GM12878 (cell line): ENCODE measurements around the gene PLD4. TPM values are rescaled to one million over a fixed set of nuclear protein-coding genes. Genes with fewer than 3 reads are reported as not detected.

Source experiments
- polyA plus RNA-seq, 11 experiments: library from polyadenylated mRNA; depleted of rRNA in 4 of 11; unstranded in 6 of 11; stranded (reverse) in 5 of 11; fragments of >200 nt; fragmentation: Nextera tagmentation in 4 of 11; fragmentation: Illumina TruSeq in 1 of 11; extraction: Ambion mirVana in 4 of 11; extraction: Trizol in 1 of 11; gene quantifications; 1 replicate in 1 of 11; 2 replicates in 10 of 11; pipeline versions ENCODE4 v1.2.1 to v1.2.3, GENCODE V29; 2011 to 2016; ENCODE audit warnings: inconsistent platforms in 2 of 11, missing spikeins in 2 of 11, low read depth in 1 of 11
- total RNA-seq, 4 experiments: library from RNA; depleted of rRNA in 3 of 4; stranded (reverse); fragments of >200 nt in 3 of 4; fragmentation: Illumina TruSeq in 1 of 4; extraction: Trizol in 1 of 4; gene quantifications; 2 replicates each; pipeline versions ENCODE4 v1.2.1 to v1.2.3, GENCODE V29; 2013 to 2021

PLD4 gene
- total and polyA plus RNA-seq, 10 of the 15 experiments (the other 5 are each of a cell fraction or from before 2014, with no cell fraction given): 0.20 to 57.7 (median 9.9) TPM

Other genes starting within 250 kb of the PLD4 start
Only the 7 nearest of the 11 such genes appear.
- 70.8 and 83.6 TPM in 2 replicates for gene AKT1, start 129.1 kb upstream of the PLD4 start, total RNA-seq (2014; rRNA removed)
- gene AKT1, start 129.1 kb upstream of the PLD4 start, total RNA-seq (2014; rRNA removed; fragmentation: Illumina TruSeq; extraction: Trizol): 55.9 and 62.4 TPM in 2 replicates
- gene AKT1, start 129.1 kb upstream of the PLD4 start, total RNA-seq (2021): 102 and 110 TPM in 2 replicates
- 44.8 and 70.3 TPM in 2 replicates for gene AKT1, start 129.1 kb upstream of the PLD4 start, polyA plus RNA-seq (2011; rRNA removed)
- 19.3 and 55.4 TPM in 2 replicates for gene AKT1, start 129.1 kb upstream of the PLD4 start, polyA plus RNA-seq (2014; fragmentation: Illumina TruSeq; extraction: Trizol)
- 1 to 10 TPM in 1 of 2 experiments, under 1 TPM in 1; 0.63 to 1.4 TPM for gene AKT1, start 129.1 kb upstream of the PLD4 start, polyA plus RNA-seq (2014; fragmentation: Nextera tagmentation; extraction: Ambion mirVana)
- gene AKT1, start 129.1 kb upstream of the PLD4 start, polyA plus RNA-seq (2014; rRNA removed): 92.3 and 101 TPM in 2 replicates
- gene AKT1, start 129.1 kb upstream of the PLD4 start, polyA plus RNA-seq (2016; fragmentation: Nextera tagmentation; extraction: Ambion mirVana): 1 to 10 TPM; 9.0 to 9.2 TPM
- gene ZBTB42, start 123.8 kb upstream of the PLD4 start, total RNA-seq (2014; rRNA removed): 0.33 and 0.68 TPM in 2 replicates
- 0.46 and 0.54 TPM in 2 replicates for gene ZBTB42, start 123.8 kb upstream of the PLD4 start, total RNA-seq (2014; rRNA removed; fragmentation: Illumina TruSeq; extraction: Trizol)
- gene ZBTB42, start 123.8 kb upstream of the PLD4 start, total RNA-seq (2021): 1.2 and 1.3 TPM in 2 replicates
- 0.10 and 0.22 TPM in 2 replicates for gene ZBTB42, start 123.8 kb upstream of the PLD4 start, polyA plus RNA-seq (2011; rRNA removed)
- 0.13 TPM in 1 of 2 replicates, not detected in the other for gene ZBTB42, start 123.8 kb upstream of the PLD4 start, polyA plus RNA-seq (2014; fragmentation: Illumina TruSeq; extraction: Trizol)
- under 1 TPM in 1 of 2 experiments, not detected in 1; 0.05 TPM for gene ZBTB42, start 123.8 kb upstream of the PLD4 start, polyA plus RNA-seq (2014; fragmentation: Nextera tagmentation; extraction: Ambion mirVana)
- gene ZBTB42, start 123.8 kb upstream of the PLD4 start, polyA plus RNA-seq (2014; rRNA removed): 0.51 and 0.94 TPM in 2 replicates
- under 1 TPM in 1 of 2 experiments, not detected in 1; 0.23 TPM for gene ZBTB42, start 123.8 kb upstream of the PLD4 start, polyA plus RNA-seq (2016; fragmentation: Nextera tagmentation; extraction: Ambion mirVana)
- 0.06 and 0.16 TPM in 2 replicates for gene CEP170B, start 59.6 kb upstream of the PLD4 start, total RNA-seq (2014; rRNA removed)
- gene CEP170B, start 59.6 kb upstream of the PLD4 start, total RNA-seq (2014; rRNA removed; fragmentation: Illumina TruSeq; extraction: Trizol): 0.04 and 0.05 TPM in 2 replicates
- 0.44 and 0.51 TPM in 2 replicates for gene CEP170B, start 59.6 kb upstream of the PLD4 start, total RNA-seq (2021)
- gene CEP170B, start 59.6 kb upstream of the PLD4 start, polyA plus RNA-seq (2011; rRNA removed): 0.03 TPM in 1 of 2 replicates, not detected in the other
- 0.01 TPM in 1 of 2 replicates, not detected in the other for gene CEP170B, start 59.6 kb upstream of the PLD4 start, polyA plus RNA-seq (2014; fragmentation: Illumina TruSeq; extraction: Trizol)
- not detected for gene CEP170B, start 59.6 kb upstream of the PLD4 start, polyA plus RNA-seq (2014; fragmentation: Nextera tagmentation; extraction: Ambion mirVana)
- gene CEP170B, start 59.6 kb upstream of the PLD4 start, polyA plus RNA-seq (2014; rRNA removed): 0.12 and 0.24 TPM in 2 replicates
- gene CEP170B, start 59.6 kb upstream of the PLD4 start, polyA plus RNA-seq (2016; fragmentation: Nextera tagmentation; extraction: Ambion mirVana): not detected
- not detected in 2 replicates for gene AHNAK2, start 53.5 kb downstream of the PLD4 start, total RNA-seq (2014; rRNA removed)
- gene AHNAK2, start 53.5 kb downstream of the PLD4 start, total RNA-seq (2014; rRNA removed; fragmentation: Illumina TruSeq; extraction: Trizol): not detected in 2 replicates
- gene AHNAK2, start 53.5 kb downstream of the PLD4 start, total RNA-seq (2021): 0.03 and 0.10 TPM in 2 replicates
- gene AHNAK2, start 53.5 kb downstream of the PLD4 start, polyA plus RNA-seq (2011; rRNA removed): 0.03 TPM in 1 of 2 replicates, not detected in the other
- not detected in 2 replicates for gene AHNAK2, start 53.5 kb downstream of the PLD4 start, polyA plus RNA-seq (2014; fragmentation: Illumina TruSeq; extraction: Trizol)
- gene AHNAK2, start 53.5 kb downstream of the PLD4 start, polyA plus RNA-seq (2014; fragmentation: Nextera tagmentation; extraction: Ambion mirVana): not detected
- not detected in 2 replicates for gene AHNAK2, start 53.5 kb downstream of the PLD4 start, polyA plus RNA-seq (2014; rRNA removed)
- gene AHNAK2, start 53.5 kb downstream of the PLD4 start, polyA plus RNA-seq (2016; fragmentation: Nextera tagmentation; extraction: Ambion mirVana): not detected
- 0.76 and 0.96 TPM in 2 replicates for gene CLBA1, start 60.9 kb downstream of the PLD4 start, total RNA-seq (2014; rRNA removed)
- gene CLBA1, start 60.9 kb downstream of the PLD4 start, total RNA-seq (2014; rRNA removed; fragmentation: Illumina TruSeq; extraction: Trizol): 0.45 and 0.74 TPM in 2 replicates
- gene CLBA1, start 60.9 kb downstream of the PLD4 start, total RNA-seq (2021): 0.56 and 0.90 TPM in 2 replicates
- 0.38 and 0.59 TPM in 2 replicates for gene CLBA1, start 60.9 kb downstream of the PLD4 start, polyA plus RNA-seq (2011; rRNA removed)
- 0.24 and 0.62 TPM in 2 replicates for gene CLBA1, start 60.9 kb downstream of the PLD4 start, polyA plus RNA-seq (2014; fragmentation: Illumina TruSeq; extraction: Trizol)
- under 1 TPM in 1 of 2 experiments, not detected in 1; 0.07 TPM for gene CLBA1, start 60.9 kb downstream of the PLD4 start, polyA plus RNA-seq (2014; fragmentation: Nextera tagmentation; extraction: Ambion mirVana)
- 0.72 and 1.1 TPM in 2 replicates for gene CLBA1, start 60.9 kb downstream of the PLD4 start, polyA plus RNA-seq (2014; rRNA removed)
- gene CLBA1, start 60.9 kb downstream of the PLD4 start, polyA plus RNA-seq (2016; fragmentation: Nextera tagmentation; extraction: Ambion mirVana): 1 to 10 TPM in 1 of 2 experiments, under 1 TPM in 1; 0.62 to 1.1 TPM
- gene CDCA4, start 96.2 kb downstream of the PLD4 start, total RNA-seq (2014; rRNA removed): 59.0 and 62.9 TPM in 2 replicates
- 28.7 and 30.1 TPM in 2 replicates for gene CDCA4, start 96.2 kb downstream of the PLD4 start, total RNA-seq (2014; rRNA removed; fragmentation: Illumina TruSeq; extraction: Trizol)
- 56.3 and 60.2 TPM in 2 replicates for gene CDCA4, start 96.2 kb downstream of the PLD4 start, total RNA-seq (2021)
- 35.4 and 48.5 TPM in 2 replicates for gene CDCA4, start 96.2 kb downstream of the PLD4 start, polyA plus RNA-seq (2011; rRNA removed)
- gene CDCA4, start 96.2 kb downstream of the PLD4 start, polyA plus RNA-seq (2014; fragmentation: Illumina TruSeq; extraction: Trizol): 14.4 and 23.3 TPM in 2 replicates
- 10 to 100 TPM; 10.4 to 16.1 TPM for gene CDCA4, start 96.2 kb downstream of the PLD4 start, polyA plus RNA-seq (2014; fragmentation: Nextera tagmentation; extraction: Ambion mirVana)
- gene CDCA4, start 96.2 kb downstream of the PLD4 start, polyA plus RNA-seq (2014; rRNA removed): 55.7 and 59.3 TPM in 2 replicates
- gene CDCA4, start 96.2 kb downstream of the PLD4 start, polyA plus RNA-seq (2016; fragmentation: Nextera tagmentation; extraction: Ambion mirVana): 10 to 100 TPM; 61.7 to 64.0 TPM
- gene GPR132, start 140.6 kb downstream of the PLD4 start, total RNA-seq (2014; rRNA removed): 45.8 and 49.3 TPM in 2 replicates
- gene GPR132, start 140.6 kb downstream of the PLD4 start, total RNA-seq (2014; rRNA removed; fragmentation: Illumina TruSeq; extraction: Trizol): 20.3 and 21.0 TPM in 2 replicates
- 39.6 and 40.3 TPM in 2 replicates for gene GPR132, start 140.6 kb downstream of the PLD4 start, total RNA-seq (2021)
- gene GPR132, start 140.6 kb downstream of the PLD4 start, polyA plus RNA-seq (2011; rRNA removed): 10.2 and 14.9 TPM in 2 replicates
- gene GPR132, start 140.6 kb downstream of the PLD4 start, polyA plus RNA-seq (2014; fragmentation: Illumina TruSeq; extraction: Trizol): 4.9 and 14.5 TPM in 2 replicates
- gene GPR132, start 140.6 kb downstream of the PLD4 start, polyA plus RNA-seq (2014; fragmentation: Nextera tagmentation; extraction: Ambion mirVana): 1 to 10 TPM; 1.9 to 2.2 TPM
- 30.0 and 30.7 TPM in 2 replicates for gene GPR132, start 140.6 kb downstream of the PLD4 start, polyA plus RNA-seq (2014; rRNA removed)
- gene GPR132, start 140.6 kb downstream of the PLD4 start, polyA plus RNA-seq (2016; fragmentation: Nextera tagmentation; extraction: Ambion mirVana): 10 to 100 TPM; 19.8 to 21.7 TPM